Hepatocyte (in vitro differentiated cells): Measurements from ENCODE around the gene UNC5CL.

Source experiments
- EZH2 ChIP-seq: fragments of 200-600 bp; sonication (generic); IDR thresholded peaks from 2 replicates; pipeline ENCODE4 v1.6.1; 2016; ENCODE audit warnings: antibody characterized with exemption, mild to moderate bottlenecking, borderline replicate concordance
- EZH2phosphoT487 ChIP-seq: fragments of 200-600 bp; sonication (generic); IDR thresholded peaks from one replicate; pipeline ENCODE4 v1.6.1; 2018; ENCODE audit warnings: antibody characterized with exemption, mild to moderate bottlenecking, low read depth, moderate library complexity; ENCODE audit not compliant: unreplicated experiment, severe bottlenecking
- TF ChIP-seq, protein P1 (sequence below): fragments of 200-600 bp; sonication (generic); IDR thresholded peaks from 2 replicates; pipeline ENCODE4 v1.5.1; 2016; ENCODE audit warnings: antibody characterized with exemption, mild to moderate bottlenecking; ENCODE audit not compliant: poor library complexity

DNA sequence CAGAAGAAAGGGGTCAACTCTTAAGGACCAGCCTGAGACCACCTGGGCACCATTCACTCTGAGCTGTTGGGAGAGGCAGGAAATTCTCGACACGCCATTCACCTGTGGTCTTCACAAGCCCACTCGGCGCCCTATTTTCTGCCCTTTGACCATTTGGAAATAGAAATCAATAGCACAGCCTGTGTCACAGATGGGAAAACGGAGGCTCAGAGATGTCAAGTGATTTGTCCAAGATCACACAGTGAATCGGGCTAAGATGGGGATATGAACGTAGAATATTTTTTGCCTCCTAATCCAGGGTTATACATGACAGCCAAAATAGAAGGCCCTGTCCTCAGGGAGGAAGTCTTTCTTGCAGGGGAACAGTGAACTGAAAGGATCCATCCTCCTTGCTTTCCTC is 10.9 kb upstream of the UNC5CL start:
- TF ChIP-seq, protein P1, sequence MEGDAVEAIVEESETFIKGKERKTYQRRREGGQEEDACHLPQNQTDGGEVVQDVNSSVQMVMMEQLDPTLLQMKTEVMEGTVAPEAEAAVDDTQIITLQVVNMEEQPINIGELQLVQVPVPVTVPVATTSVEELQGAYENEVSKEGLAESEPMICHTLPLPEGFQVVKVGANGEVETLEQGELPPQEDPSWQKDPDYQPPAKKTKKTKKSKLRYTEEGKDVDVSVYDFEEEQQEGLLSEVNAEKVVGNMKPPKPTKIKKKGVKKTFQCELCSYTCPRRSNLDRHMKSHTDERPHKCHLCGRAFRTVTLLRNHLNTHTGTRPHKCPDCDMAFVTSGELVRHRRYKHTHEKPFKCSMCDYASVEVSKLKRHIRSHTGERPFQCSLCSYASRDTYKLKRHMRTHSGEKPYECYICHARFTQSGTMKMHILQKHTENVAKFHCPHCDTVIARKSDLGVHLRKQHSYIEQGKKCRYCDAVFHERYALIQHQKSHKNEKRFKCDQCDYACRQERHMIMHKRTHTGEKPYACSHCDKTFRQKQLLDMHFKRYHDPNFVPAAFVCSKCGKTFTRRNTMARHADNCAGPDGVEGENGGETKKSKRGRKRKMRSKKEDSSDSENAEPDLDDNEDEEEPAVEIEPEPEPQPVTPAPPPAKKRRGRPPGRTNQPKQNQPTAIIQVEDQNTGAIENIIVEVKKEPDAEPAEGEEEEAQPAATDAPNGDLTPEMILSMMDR: no peak
- TF ChIP-seq EZH2: no peak
- TF ChIP-seq EZH2phosphoT487: no peak
